Activated naive CD4-positive, alpha-beta T cell treated with anti-CD3 and anti-CD28 coated beads, Interleukin-2, amount 10 ng/mL, durations not matched to agents 7 days and 5 days (primary cell): ENCODE data around the gene MRM2.

ENCODE experiments used
- CTCF ChIA-PET: fragments of 350-600 bp; sonication (Branson Sonifier 250); formaldehyde crosslinking; loops from one replicate; lab custom pipeline; 2021; ENCODE audit warnings: antibody characterized with exemption; lab: Charles Lee
- DNase-seq: peaks from one replicate; pipeline ENCODE4 v3.0.0-alpha.2; 2020
- H3K27ac Mint-ChIP-seq: one replicate; pipeline ENCODE4 v1.8.0; 2021; ENCODE audit warnings: mild to moderate bottlenecking, moderate library complexity, mixed read lengths
- H3K27me3 Mint-ChIP-seq: one replicate; pipeline ENCODE4 v1.8.0; 2021; ENCODE audit warnings: mild to moderate bottlenecking, mixed read lengths
- H3K36me3 Mint-ChIP-seq: one replicate; pipeline ENCODE4 v1.8.0; 2021; ENCODE audit warnings: mixed read lengths
- H3K4me1 Mint-ChIP-seq: one replicate; pipeline ENCODE4 v1.8.0; 2021; ENCODE audit warnings: mixed read lengths
- H3K4me3 Mint-ChIP-seq: one replicate; pipeline ENCODE4 v1.8.0; 2021; ENCODE audit warnings: mild to moderate bottlenecking, moderate library complexity, mixed read lengths
- H3K9me3 Mint-ChIP-seq: one replicate; pipeline ENCODE4 v1.8.0; 2021; ENCODE audit warnings: mixed read lengths

The MRM2 gene

GRCh38 chr7:2217716-2218443, 24.1 kb downstream of the MRM2 start:
- H3K36me3 Mint-ChIP-seq, result peaks cover 33% of the 10 kb centered on the region
- CTCF ChIA-PET, result no interaction called here

GRCh38 chr7:2217206-2217605, 24.8 kb downstream of the MRM2 start:
- H3K4me3 Mint-ChIP-seq, result no peak overlapping the region
- peaks cover 11% of the 10 kb centered on the region for H3K4me1 Mint-ChIP-seq
- CTCF ChIA-PET, result no interaction called here
- H3K36me3 Mint-ChIP-seq, result peaks cover 35% of the 10 kb centered on the region
- H3K9me3 Mint-ChIP-seq, result no peaks in the 10 kb centered on the region
- H3K27ac Mint-ChIP-seq, result no peak overlapping the region
- DNase-seq, result no peak
- no peaks in the 10 kb centered on the region for H3K27me3 Mint-ChIP-seq

More at GRCh38 chr7:2217716-2218443, 24.1 kb downstream of the MRM2 start:
- no peak overlapping the region for H3K4me3 Mint-ChIP-seq
- peaks cover 11% of the 10 kb centered on the region for H3K4me1 Mint-ChIP-seq
- DNase-seq, result no peak
- no peaks in the 10 kb centered on the region for H3K9me3 Mint-ChIP-seq
- no peaks in the 10 kb centered on the region for H3K27me3 Mint-ChIP-seq
- no peak overlapping the region for H3K27ac Mint-ChIP-seq

- Mint-ChIP-seq H3K27me3 (no peaks in the 10 kb centered on the region), H3K4me1 (peaks cover 11% of the 10 kb centered on the region), H3K27ac (no peak overlapping the region), H3K4me3 (no peak overlapping the region), H3K9me3 (no peaks in the 10 kb centered on the region), H3K36me3 (peaks cover 37% of the 10 kb centered on the region)
- no peak for DNase-seq
- CTCF ChIA-PET, result no interaction called here
Observed at GRCh38 chr7:2215851-2216250, 26.2 kb downstream of the MRM2 start.

- CTCF ChIA-PET, result no interaction called here
- H3K9me3 Mint-ChIP-seq, result no peaks in the 10 kb centered on the region
- peak; percentile 28 for DNase-seq
- H3K4me1 Mint-ChIP-seq, result peaks cover 11% of the 10 kb centered on the region
- H3K4me3 Mint-ChIP-seq, result no peak overlapping the region
- peak overlapping the region; percentile 55 for H3K27ac Mint-ChIP-seq
- peaks cover 37% of the 10 kb centered on the region for H3K36me3 Mint-ChIP-seq
- no peaks in the 10 kb centered on the region for H3K27me3 Mint-ChIP-seq
Observed at GRCh38 chr7:2214636-2215035, 27.4 kb downstream of the MRM2 start.

GRCh38 chr7:2213551-2214215, 28.3 kb downstream of the MRM2 start:
- Mint-ChIP-seq H3K27me3 (no peaks in the 10 kb centered on the region), H3K27ac (peak overlapping the region; percentile 55), H3K9me3 (no peaks in the 10 kb centered on the region), H3K36me3 (peaks cover 40% of the 10 kb centered on the region), H3K4me1 (peaks cover 11% of the 10 kb centered on the region), H3K4me3 (no peak overlapping the region)
- CTCF ChIA-PET, result no interaction called here
- no peak for DNase-seq

GRCh38 chr7:2212906-2213305, 29.1 kb downstream of the MRM2 start:
- Mint-ChIP-seq H3K9me3 (no peaks in the 10 kb centered on the region), H3K27me3 (no peaks in the 10 kb centered on the region), H3K4me1 (peaks cover 11% of the 10 kb centered on the region), H3K27ac (no peak overlapping the region), H3K4me3 (no peak overlapping the region), H3K36me3 (peaks cover 36% of the 10 kb centered on the region)
- CTCF ChIA-PET, result no interaction called here
- no peak for DNase-seq

GRCh38 chr7:2211926-2212325, 30.1 kb downstream of the MRM2 start:
- Mint-ChIP-seq H3K4me1 (peaks cover 11% of the 10 kb centered on the region), H3K9me3 (no peaks in the 10 kb centered on the region), H3K36me3 (peaks cover 41% of the 10 kb centered on the region), H3K4me3 (no peak overlapping the region), H3K27me3 (no peaks in the 10 kb centered on the region), H3K27ac (no peak overlapping the region)
- CTCF ChIA-PET, result no interaction called here
- no peak for DNase-seq

GRCh38 chr7:2211259-2211880, 30.6 kb downstream of the MRM2 start:
- Mint-ChIP-seq H3K9me3 (no peaks in the 10 kb centered on the region), H3K27me3 (no peaks in the 10 kb centered on the region), H3K4me1 (peaks cover 11% of the 10 kb centered on the region), H3K27ac (no peak overlapping the region), H3K36me3 (peaks cover 40% of the 10 kb centered on the region), H3K4me3 (no peak overlapping the region)
- no peak for DNase-seq
- CTCF ChIA-PET, result no interaction called here

GRCh38 chr7:2210551-2211258, 31.3 kb downstream of the MRM2 start:
- CTCF ChIA-PET, result no interaction called here
- peaks cover 34% of the 10 kb centered on the region for H3K36me3 Mint-ChIP-seq
- no peaks in the 10 kb centered on the region for H3K9me3 Mint-ChIP-seq
- no peaks in the 10 kb centered on the region for H3K27me3 Mint-ChIP-seq
- H3K27ac Mint-ChIP-seq, result no peak overlapping the region
- H3K4me3 Mint-ChIP-seq, result no peak overlapping the region
- no peak for DNase-seq
- peaks cover 10% of the 10 kb centered on the region for H3K4me1 Mint-ChIP-seq

- H3K4me1 Mint-ChIP-seq, result peaks cover 7% of the 10 kb centered on the region
- no peaks in the 10 kb centered on the region for H3K9me3 Mint-ChIP-seq
- H3K27me3 Mint-ChIP-seq, result no peaks in the 10 kb centered on the region
- no peak overlapping the region for H3K27ac Mint-ChIP-seq
- H3K36me3 Mint-ChIP-seq, result peaks cover 29% of the 10 kb centered on the region
- DNase-seq, result no peak
- no peak overlapping the region for H3K4me3 Mint-ChIP-seq
- CTCF ChIA-PET, result interaction anchor here (0.6 to 1.4 kb wide), 3 partner anchors 91 to 639 kb away, joined by 3 read pairs; no protein-coding TSS in a partner anchor
Observed at GRCh38 chr7:2209961-2210323, 32.1 kb downstream of the MRM2 start.

GRCh38 chr7:2209146-2209960, 32.7 kb downstream of the MRM2 start:
- DNase-seq, result peak; percentile 68
- peaks cover 3% of the 10 kb centered on the region for H3K4me1 Mint-ChIP-seq
- peaks cover 26% of the 10 kb centered on the region for H3K36me3 Mint-ChIP-seq
- no peak overlapping the region for H3K4me3 Mint-ChIP-seq
- no peaks in the 10 kb centered on the region for H3K9me3 Mint-ChIP-seq
- CTCF ChIA-PET, result interaction anchor here (0.6 to 1.4 kb wide), 5 partner anchors 38 to 639 kb away, joined by 3 read pairs; no protein-coding TSS in a partner anchor
- no peak overlapping the region for H3K27ac Mint-ChIP-seq
- no peaks in the 10 kb centered on the region for H3K27me3 Mint-ChIP-seq

GRCh38 chr7:2208712-2209111, 33.3 kb downstream of the MRM2 start:
- Mint-ChIP-seq H3K4me1 (no peaks in the 10 kb centered on the region), H3K27me3 (no peaks in the 10 kb centered on the region), H3K9me3 (no peaks in the 10 kb centered on the region), H3K4me3 (no peak overlapping the region), H3K27ac (no peak overlapping the region), H3K36me3 (peaks cover 23% of the 10 kb centered on the region)
- DNase-seq, result no peak
- CTCF ChIA-PET, result interaction anchor here (0.9 to 1.4 kb wide), 2 partner anchors 37 to 99 kb away, joined by 3 read pairs; no protein-coding TSS in a partner anchor

GRCh38 chr7:2205036-2205780, 36.8 kb downstream of the MRM2 start:
- Mint-ChIP-seq H3K9me3 (no peaks in the 10 kb centered on the region), H3K27ac (no peak overlapping the region)

More at GRCh38 chr7:2205036-2205780, 36.8 kb downstream of the MRM2 start:
- Mint-ChIP-seq H3K27me3 (no peaks in the 10 kb centered on the region), H3K36me3 (peaks cover 11% of the 10 kb centered on the region), H3K4me3 (no peak overlapping the region), H3K4me1 (no peaks in the 10 kb centered on the region)
- CTCF ChIA-PET, result no interaction called here
- no peak for DNase-seq
